GM21737 (cell line): ENCODE results near the gene OR52L1.
"Not testable (repeated sequence)": the region's sequence is repeated elsewhere in the genome, so short reads cannot be mapped to it uniquely, and the experiment has no call there.

Experiments
- ATAC-seq: cut with Tn5 transposase; IDR thresholded peaks from one replicate; pipeline ENCODE4 v1.9.1; 2021; ENCODE audit warnings: mild to moderate bottlenecking, moderate library complexity; ENCODE audit not compliant: unreplicated experiment

The OR52L1 gene

GRCh38 chr11:5986885-5987284 is at the start of gene OR52L1:
Gene OR52L1, minus strand, starts transcription at chr11:5986985. Its CDS starts 55 bp downstream, at chr11:5986930.
- no peak for ATAC-seq

DNA sequence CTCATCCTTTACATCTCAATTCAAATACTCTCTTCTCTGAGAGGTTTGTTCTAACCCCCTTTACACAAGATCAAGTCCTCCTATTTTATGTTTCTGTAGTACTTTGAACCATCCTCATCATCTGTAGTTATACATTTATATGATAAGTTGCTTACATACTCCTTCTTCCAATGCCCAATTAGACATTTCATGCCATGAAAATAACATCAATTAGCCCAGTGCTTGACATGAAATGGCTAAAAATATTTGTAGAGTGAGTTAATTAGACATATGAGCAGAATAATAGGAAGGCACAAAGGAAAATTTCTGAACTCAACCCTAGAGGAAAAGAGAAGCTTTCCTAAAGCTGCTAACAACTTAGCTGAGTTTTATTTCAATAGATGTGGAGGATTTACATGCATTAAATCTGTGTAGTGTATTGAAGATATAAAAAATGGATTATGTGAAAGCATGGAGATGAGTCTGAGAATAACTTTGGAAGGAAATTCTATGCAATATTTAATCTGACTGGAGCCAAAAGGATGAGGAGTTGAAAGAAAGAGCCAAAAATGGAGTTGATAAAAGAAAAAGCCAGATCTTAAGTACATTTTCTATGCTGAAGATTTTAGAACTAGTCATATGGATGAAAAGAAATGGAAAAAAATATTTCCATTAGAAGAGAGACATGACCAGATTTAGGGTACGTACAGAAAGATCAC is 44.1 kb upstream of the OR52L1 start, which contains the start of gene OR56A1:
TSS of gene OR56A1 (minus strand) at position 51 of the 698 bp plus-strand sequence. CDS start 3,066 bp downstream, outside the sequence.
- ATAC-seq, result no peak

- ATAC-seq, result no peak
Measured at GRCh38 chr11:6027501-6027900, 40.7 kb upstream of the OR52L1 start.

GRCh38 chr11:6025056-6025455 is 38.3 kb upstream of the OR52L1 start:
- no peak for ATAC-seq

DNA sequence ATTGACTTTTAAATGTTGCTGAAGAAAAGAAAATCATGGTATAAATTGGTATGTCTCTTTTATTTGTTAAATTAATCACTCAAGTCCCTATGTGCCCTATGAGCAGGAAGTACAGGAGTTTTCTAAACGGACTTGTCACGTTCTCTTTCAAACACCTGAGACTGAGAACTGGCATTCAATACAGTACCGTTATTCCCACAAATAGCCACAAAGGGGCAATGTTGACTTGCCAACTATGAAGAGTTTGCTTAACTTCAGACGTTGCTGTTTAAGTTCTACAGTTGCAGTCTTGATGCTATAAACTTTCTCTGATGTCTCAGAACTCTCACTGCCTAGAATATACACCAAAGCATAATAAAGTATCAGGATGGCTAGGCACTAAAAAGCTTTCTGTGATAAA is 36.2 kb upstream of the OR52L1 start:
- no peak for ATAC-seq

DNA sequence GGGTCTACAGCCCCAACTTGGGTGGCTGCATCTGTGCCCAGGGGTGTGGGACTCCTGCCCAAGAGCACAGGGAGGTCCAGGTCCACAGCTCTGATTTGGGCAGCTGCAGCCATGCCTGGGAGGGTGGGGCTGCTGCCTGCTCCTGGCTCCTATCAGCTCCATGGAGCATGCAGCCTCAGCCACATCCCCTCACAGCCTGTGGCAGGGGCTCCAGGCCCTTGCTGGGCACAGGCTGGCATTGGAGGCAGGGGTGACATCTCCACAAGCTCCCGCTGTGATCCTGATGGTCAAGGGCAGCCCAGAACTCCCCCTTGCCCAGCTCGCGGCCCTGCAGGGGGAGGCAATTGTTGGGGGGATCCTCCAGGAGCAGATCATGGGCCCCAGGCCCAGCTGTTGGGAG is 26.3 kb upstream of the OR52L1 start:
- ATAC-seq, result no peak

DNA sequence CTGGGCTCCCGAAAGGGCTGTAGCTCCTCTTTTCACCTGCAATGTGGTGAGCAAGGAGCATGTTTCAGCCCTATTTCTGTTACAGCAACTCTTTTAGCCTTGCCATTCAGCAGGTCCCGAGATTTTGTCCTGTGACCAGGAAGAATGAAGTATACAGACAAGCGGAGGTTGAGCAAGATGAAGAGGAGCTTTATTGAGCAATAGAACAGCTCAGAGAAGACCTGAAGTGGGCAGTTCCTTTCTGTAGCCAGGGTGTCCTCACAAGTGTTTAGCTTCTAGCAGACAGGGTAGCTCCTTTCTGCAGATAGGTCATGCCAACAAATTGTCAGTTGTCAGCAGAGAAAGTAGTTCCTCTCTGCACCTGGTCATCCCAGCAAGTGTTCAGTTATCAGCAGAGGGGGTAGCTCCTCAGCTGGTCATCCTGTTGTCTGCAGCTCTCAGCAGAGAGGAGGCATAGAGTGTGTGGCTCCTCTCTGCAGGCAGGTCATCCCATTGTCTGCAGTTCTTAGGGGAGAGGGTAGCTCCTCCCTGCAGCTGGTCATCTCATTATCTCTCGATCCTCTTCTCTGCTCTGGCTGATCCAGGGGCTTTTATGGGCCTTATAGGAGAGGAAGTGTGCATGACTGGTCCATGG is 25.4 kb upstream of the OR52L1 start:
- no peak for ATAC-seq

- no peak for ATAC-seq
Measured at GRCh38 chr11:6006846-6007245, 20.1 kb upstream of the OR52L1 start, which contains the start of gene OR56A4. Gene OR56A4, minus strand, starts transcription at chr11:6006946. Its CDS starts 3,954 bp downstream, at chr11:6002992.

- no peak for ATAC-seq
Measured at GRCh38 chr11:6006395-6006794, 19.6 kb upstream of the OR52L1 start.

DNA sequence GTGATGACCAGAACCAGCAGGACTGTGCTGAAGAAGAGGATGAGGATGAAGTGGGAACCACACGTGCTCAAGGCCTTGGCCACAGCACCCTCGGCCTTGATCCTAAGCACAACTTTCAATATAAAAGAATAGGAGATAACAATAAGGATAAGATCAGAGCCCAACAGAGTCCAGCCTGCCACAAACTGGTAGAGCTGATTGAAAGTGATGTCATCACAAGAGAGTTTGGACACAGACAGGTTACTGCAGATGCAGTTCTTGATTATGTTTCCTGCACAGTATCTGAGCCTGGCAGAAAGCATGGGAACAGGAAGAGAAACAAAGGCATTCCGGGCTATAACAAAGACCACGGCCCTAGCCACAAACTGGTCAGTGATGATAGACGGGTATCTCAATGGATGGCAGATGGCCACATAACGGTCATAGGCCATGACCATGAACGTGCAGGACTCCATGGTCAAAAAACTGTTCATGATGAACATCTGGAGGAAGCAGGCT is 15.5 kb upstream of the OR52L1 start:
- ATAC-seq, result no peak

GRCh38 chr11:5994791-5995190 is 8.0 kb upstream of the OR52L1 start:
- ATAC-seq, result no peak

DNA sequence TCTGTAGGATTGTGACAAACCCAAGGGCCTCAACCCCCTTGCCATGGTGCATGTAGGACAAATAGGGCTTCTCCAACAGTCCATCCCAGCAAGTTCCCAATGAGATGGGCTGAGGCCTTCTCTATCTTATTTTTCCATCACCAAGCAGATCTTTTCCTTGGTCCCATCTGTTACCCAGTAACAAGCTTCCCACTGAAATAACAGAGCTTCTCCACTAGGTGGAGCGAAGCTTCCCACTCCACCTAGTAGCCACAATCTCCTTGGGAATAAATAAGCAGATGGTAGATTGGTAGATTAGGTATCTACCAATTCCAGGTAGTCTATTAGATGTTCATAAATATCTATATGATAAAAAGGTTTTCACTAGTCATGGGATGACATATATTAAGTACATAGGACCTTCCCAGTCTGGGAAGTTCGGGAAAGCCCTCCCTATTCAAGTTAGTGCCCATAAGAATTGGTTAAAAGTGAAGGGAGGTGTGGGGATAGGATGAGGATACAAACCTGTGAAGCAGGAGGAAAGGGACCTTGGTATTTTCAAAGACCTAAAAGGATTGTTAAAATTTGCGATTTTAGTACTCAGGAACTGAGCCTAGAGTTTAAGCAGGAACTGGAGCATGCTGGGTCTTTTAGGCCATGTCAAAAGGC is 5.9 kb upstream of the OR52L1 start:
- ATAC-seq, result no peak

DNA sequence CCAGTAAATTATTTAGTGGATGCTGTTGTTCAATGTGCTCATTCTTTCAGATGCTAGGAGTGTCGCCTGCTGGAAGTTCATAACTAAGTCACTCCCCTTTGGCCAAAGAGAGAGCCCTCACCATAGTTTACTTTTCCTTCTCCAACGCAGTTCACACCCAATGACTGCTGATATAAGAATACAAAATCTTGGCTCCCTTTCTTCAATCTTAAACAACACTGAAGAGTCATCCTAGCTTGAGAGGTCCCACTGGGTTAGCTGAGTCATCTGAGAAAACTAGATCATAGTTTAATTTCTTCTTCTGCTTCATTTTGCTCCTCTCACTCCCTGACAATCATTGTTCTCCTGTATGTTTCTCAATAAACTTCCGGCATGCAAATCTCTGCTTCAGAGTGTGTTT is 5.4 kb upstream of the OR52L1 start:
- no peak for ATAC-seq

GRCh38 chr11:5989203-5989602 is 2.4 kb upstream of the OR52L1 start:
- ATAC-seq, result no peak

DNA sequence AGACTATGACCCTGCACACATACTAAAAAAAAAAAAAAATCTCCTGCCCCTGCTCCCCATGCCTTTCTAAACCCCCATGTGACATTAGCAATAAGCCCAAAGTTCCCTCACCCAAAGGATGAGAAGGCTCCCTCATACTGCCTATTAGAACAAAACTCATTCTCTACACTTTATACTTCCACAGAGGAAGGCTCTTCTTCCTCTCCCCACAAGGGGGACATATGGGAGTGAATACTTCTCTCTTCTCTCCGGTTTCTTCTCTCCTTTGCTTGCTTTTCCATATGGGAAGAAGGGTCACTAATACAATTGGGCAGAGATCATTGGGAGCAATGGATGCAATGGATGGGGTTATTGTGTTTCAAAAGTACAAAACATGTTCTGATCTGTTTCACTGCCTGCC is 3.3 kb downstream of the OR52L1 start:
- no peak for ATAC-seq

- ATAC-seq, result no peak
Measured at GRCh38 chr11:5973530-5973929, 13.3 kb downstream of the OR52L1 start.

DNA sequence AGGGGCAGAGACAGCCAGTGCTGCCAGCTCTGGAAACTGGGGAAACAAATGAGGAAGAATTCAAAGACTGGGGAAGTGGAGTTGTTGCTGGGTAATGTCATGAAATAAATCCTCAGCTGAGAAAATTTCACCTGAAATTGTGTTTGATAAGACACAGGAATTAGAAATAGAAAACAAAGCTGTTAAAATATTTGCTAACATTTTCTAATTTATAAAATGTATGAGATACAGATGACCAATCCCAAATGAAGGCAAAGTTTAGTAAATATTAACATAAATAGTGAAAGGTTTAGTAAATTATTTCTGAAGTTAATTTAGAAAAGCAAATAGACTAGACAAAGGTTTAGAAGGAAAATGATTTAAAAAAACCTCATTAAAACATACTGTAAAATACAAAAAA is 18.4 kb downstream of the OR52L1 start, which contains the start of gene OR56A5:
TSS of gene OR56A5 (minus strand) at position 101 of the 400 bp plus-strand sequence. CDS start at position 101, 0 bp downstream.
- no peak for ATAC-seq

DNA sequence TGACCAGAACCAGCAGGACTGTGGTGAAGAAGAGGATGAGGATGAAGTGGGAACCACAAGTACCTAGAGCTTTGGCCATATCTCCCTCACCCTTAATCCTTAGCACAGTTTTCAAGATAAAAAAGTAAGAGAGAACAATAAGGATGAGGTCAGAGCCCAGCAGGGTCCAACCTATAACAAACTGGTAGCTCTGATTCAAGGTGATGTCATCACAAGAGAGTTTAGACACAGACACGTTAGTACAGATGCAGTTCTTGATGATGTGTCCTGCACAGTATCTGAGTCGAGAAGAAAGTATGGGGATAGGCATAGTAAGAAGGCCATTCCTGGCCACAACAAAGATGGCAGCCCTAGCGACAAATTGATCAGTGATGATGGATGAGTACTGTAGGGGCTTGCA is 19.1 kb downstream of the OR52L1 start:
- ATAC-seq, result no peak

- ATAC-seq, result no peak
Measured at GRCh38 chr11:5966958-5967357, 19.8 kb downstream of the OR52L1 start.

DNA sequence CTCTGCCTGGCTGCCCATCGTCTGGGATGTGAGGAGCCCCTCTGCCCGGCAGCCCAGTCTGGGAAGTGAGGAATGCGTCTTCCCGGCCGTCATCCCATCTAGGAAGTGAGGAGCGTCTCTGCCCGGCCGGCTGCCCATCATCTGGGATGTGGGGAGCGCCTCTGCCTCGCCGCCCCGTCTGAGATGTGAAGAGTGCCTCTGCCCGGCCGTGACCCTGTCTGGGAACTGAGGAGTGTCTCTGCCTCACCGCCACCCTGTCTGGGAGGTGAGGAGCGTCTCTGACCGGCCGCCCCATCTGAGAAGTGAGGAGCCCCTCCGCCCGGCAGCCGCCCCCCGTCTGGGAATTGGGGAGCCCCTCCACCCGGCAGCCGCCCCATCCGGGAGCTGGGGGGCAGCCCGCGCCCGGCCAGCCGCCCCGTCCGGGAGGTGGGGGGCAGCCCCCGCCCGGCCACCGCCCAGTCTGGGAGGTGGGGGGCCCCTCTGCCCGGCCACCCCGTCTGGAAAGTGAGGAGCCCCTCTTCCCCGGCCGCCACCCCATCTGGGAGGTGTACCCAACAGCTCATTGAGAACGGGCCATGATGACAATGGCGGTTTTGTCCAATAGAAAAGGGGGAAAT is 26.0 kb downstream of the OR52L1 start:
- not testable (repeated sequence) for ATAC-seq

DNA sequence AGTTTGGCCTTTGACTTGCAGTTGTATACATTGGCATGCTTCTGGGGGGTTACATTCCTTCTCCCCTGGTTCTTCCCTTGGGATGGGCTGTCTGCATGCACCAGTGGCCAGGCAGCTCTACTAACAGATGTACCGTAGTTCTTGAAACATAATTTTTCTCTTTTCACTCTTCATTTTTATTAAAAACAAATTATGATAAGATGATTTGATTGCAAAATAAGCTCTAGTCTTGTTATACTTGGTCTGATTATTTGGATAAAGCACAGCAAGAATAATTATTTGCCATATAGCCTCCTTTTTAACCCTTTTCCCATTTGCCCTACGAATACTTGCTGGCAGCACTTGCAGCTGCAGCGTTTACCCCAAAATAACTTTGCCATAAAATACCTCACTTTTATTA is 31.2 kb downstream of the OR52L1 start:
- no peak for ATAC-seq
